H1 (cell line): ENCODE results near the gene CASD1. TPM values are rescaled to one million over a fixed set of nuclear protein-coding genes. Genes with fewer than 3 reads are reported as not detected.

Source experiments
- CTCF ChIA-PET: fragments of 300-600 bp; sonication (Branson Sonifier 250); formaldehyde crosslinking; loops from one replicate; lab custom pipeline; 2021; ENCODE audit not compliant: partially characterized antibody; lab: Charles Lee
- POLR2A ChIA-PET: fragments of 300-600 bp; sonication (Branson Sonifier 250); formaldehyde crosslinking; loops from one replicate; lab custom pipeline; 2021; ENCODE audit warnings: inconsistent platforms; ENCODE audit not compliant: partially characterized antibody; lab: Charles Lee
- DNase-seq, 2 experiments: peaks; one replicate each; pipeline versions ENCODE4 v3.0.0 to v3.0.0-alpha.2; 2010 to 2022; ENCODE audit warnings: low spot score in 2 of 2, low read depth in 1 of 2, mixed read lengths in 1 of 2
- FAIRE-seq: peaks from 2 replicates; lab custom pipeline; 2011; peaks lifted over from hg19 to GRCh38; lab: Jason Lieb, UNC
- H2AFZ ChIP-seq: 2 replicates; pipeline ENCODE4 v1.8.1; 2012; ENCODE audit warnings: low read length, inconsistent platforms
- H2AK5ac ChIP-seq: 2 replicates; pipeline ENCODE4 v1.6.1; 2013; ENCODE audit warnings: low read depth, low read length
- H2BK120ac ChIP-seq: replicated peaks from 2 replicates; pipeline ENCODE3; 2013; ENCODE audit warnings: low read depth, low read length, inconsistent platforms
- H2BK12ac ChIP-seq: 2 replicates; pipeline ENCODE4 v1.6.1; 2013; ENCODE audit warnings: low read depth, low read length
- H2BK15ac ChIP-seq: 2 replicates; pipeline ENCODE4 v1.6.1; 2013; ENCODE audit warnings: low read length
- H2BK20ac ChIP-seq: 2 replicates; pipeline ENCODE4 v1.6.1; 2013; ENCODE audit warnings: low read length
- H2BK5ac ChIP-seq: 2 replicates; pipeline ENCODE4 v1.6.1; 2013; ENCODE audit warnings: low read depth, low read length
- H3K14ac ChIP-seq: 2 replicates; pipeline ENCODE4 v1.6.1; 2013; ENCODE audit warnings: inconsistent platforms; ENCODE audit not compliant: insufficient read length
- H3K18ac ChIP-seq: 2 replicates; pipeline ENCODE4 v1.6.1; 2013; ENCODE audit warnings: low read length; ENCODE audit errors: extremely low read depth
- H3K23ac ChIP-seq: 2 replicates; pipeline ENCODE4 v1.6.1; 2013; ENCODE audit warnings: inconsistent platforms; ENCODE audit not compliant: insufficient read length
- H3K23me2 ChIP-seq: 2 replicates; pipeline ENCODE4 v1.6.1; 2013; ENCODE audit warnings: low read depth, low read length
- H3K27ac ChIP-seq: 2 replicates; pipeline ENCODE4 v1.6.1; 2011; ENCODE audit warnings: low read depth, low read length, inconsistent platforms
- H3K27me3 ChIP-seq, 4 experiments: replicated peaks in 1 of 4; 1 replicate in 1 of 4; 2 replicates in 3 of 4; pipeline versions ENCODE4 v1.6.1 to v1.8.1; 2011 to 2013; ENCODE audit warnings: low read length in 3 of 4, mild to moderate bottlenecking in 3 of 4, inconsistent platforms in 2 of 4, mixed read lengths in 2 of 4, moderate library complexity in 1 of 4; ENCODE audit not compliant: control insufficient read depth in 3 of 4, insufficient read depth in 3 of 4; ENCODE audit errors: extremely low read depth in 1 of 4
- H3K36me3 ChIP-seq, 4 experiments: 2 replicates each; pipeline versions ENCODE4 v1.6.1 to v1.8.1; 2011 to 2013; ENCODE audit warnings: mild to moderate bottlenecking in 4 of 4, low read length in 3 of 4, moderate library complexity in 2 of 4, control low read depth in 1 of 4, inconsistent platforms in 1 of 4; ENCODE audit not compliant: insufficient read depth in 4 of 4, control insufficient read depth in 2 of 4
- H3K4ac ChIP-seq: replicated peaks from 2 replicates; pipeline ENCODE3; 2013; ENCODE audit warnings: low read length, low read depth, mixed read lengths, inconsistent platforms; ENCODE audit not compliant: insufficient read length
- H3K4me1 ChIP-seq, 4 experiments: replicated peaks in 1 of 4; 1 replicate in 1 of 4; 2 replicates in 3 of 4; pipeline versions ENCODE4 v1.6.1 to v1.8.1; 2011 to 2013; ENCODE audit warnings: low read length in 3 of 4, inconsistent platforms in 2 of 4, mixed read lengths in 1 of 4; ENCODE audit not compliant: insufficient read depth in 4 of 4, control insufficient read depth in 3 of 4
- H3K4me2 ChIP-seq, 2 experiments: 2 replicates each; pipeline versions ENCODE4 v1.6.1 to v1.8.1; 2011 to 2013; ENCODE audit warnings: low read depth in 2 of 2, low read length in 2 of 2, control low read depth in 1 of 2, inconsistent platforms in 1 of 2, mild to moderate bottlenecking in 1 of 2; ENCODE audit not compliant: insufficient read depth in 1 of 2
- H3K4me3 ChIP-seq, 4 experiments: fragments of 200-600, 300-600 bp in 1 of 4; sonication (generic), shearing (Covaris generic), sonication (Bioruptor Twin) in 1 of 4; 2 replicates each; pipeline versions ENCODE4 v1.5.1 to v1.8.1; 2011 to 2016; ENCODE audit warnings: low read length in 4 of 4, low read depth in 3 of 4, control low read depth in 2 of 4, inconsistent platforms in 2 of 4, mild to moderate bottlenecking in 2 of 4, mixed read lengths in 1 of 4, moderate library complexity in 1 of 4; ENCODE audit not compliant: insufficient read depth in 2 of 4; ENCODE audit errors: extremely low read depth in 1 of 4
- H3K56ac ChIP-seq: replicated peaks from 2 replicates; pipeline ENCODE3; 2013; ENCODE audit warnings: low read depth, mild to moderate bottlenecking, mixed read lengths, low read length, inconsistent platforms; ENCODE audit not compliant: insufficient read length
- H3K79me1 ChIP-seq: 2 replicates; pipeline ENCODE4 v1.6.1; 2013; ENCODE audit warnings: low read depth, low read length, control low read depth
- H3K79me2 ChIP-seq, 2 experiments: 2 replicates each; pipeline versions ENCODE4 v1.6.1 to v1.8.1; 2012 to 2013; ENCODE audit warnings: low read length in 2 of 2, mild to moderate bottlenecking in 2 of 2, inconsistent platforms in 1 of 2; ENCODE audit not compliant: insufficient read depth in 2 of 2, control insufficient read depth in 1 of 2
- H3K9ac ChIP-seq, 4 experiments: replicated peaks in 1 of 4; 1 replicate in 1 of 4; 2 replicates in 3 of 4; pipeline versions ENCODE4 v1.6.1 to v1.8.1; 2011 to 2013; ENCODE audit warnings: low read depth in 3 of 4, low read length in 3 of 4, control low read depth in 2 of 4, mild to moderate bottlenecking in 2 of 4, moderate library complexity in 2 of 4, inconsistent platforms in 1 of 4; ENCODE audit errors: extremely low read depth in 1 of 4
- H3K9me3 ChIP-seq, 2 experiments: 2 replicates each; pipeline versions ENCODE4 v1.6.1 to v1.8.1; 2012 to 2013; ENCODE audit warnings: mild to moderate bottlenecking in 2 of 2, moderate library complexity in 2 of 2, control low read depth in 1 of 2, inconsistent platforms in 1 of 2, low read depth in 1 of 2, low read length in 1 of 2, mixed read lengths in 1 of 2; ENCODE audit not compliant: insufficient read depth in 2 of 2
- H4K20me1 ChIP-seq, 2 experiments: replicated peaks in 1 of 2; 2 replicates each; pipeline versions ENCODE3 to v1.8.1; 2011 to 2013; ENCODE audit warnings: inconsistent platforms in 2 of 2, low read length in 2 of 2, mild to moderate bottlenecking in 1 of 2; ENCODE audit not compliant: insufficient read depth in 2 of 2, control insufficient read depth in 1 of 2
- H4K5ac ChIP-seq: 2 replicates; pipeline ENCODE4 v1.6.1; 2013; ENCODE audit warnings: low read length, low read depth, mixed read lengths, inconsistent platforms; ENCODE audit not compliant: insufficient read length
- H4K8ac ChIP-seq: 2 replicates; pipeline ENCODE4 v1.8.0; 2013; ENCODE audit warnings: mild to moderate bottlenecking, moderate library complexity, low read length, inconsistent platforms; ENCODE audit not compliant: insufficient read depth; ENCODE audit errors: extremely low read depth
- H4K91ac ChIP-seq: replicated peaks from 2 replicates; pipeline ENCODE3; 2013; ENCODE audit warnings: low read length, mixed read lengths, inconsistent platforms; ENCODE audit not compliant: insufficient read length
- SP4 ChIP-seq: IDR thresholded peaks from 2 replicates; pipeline ENCODE4 v1.6.1; 2012; ENCODE audit warnings: low read length, inconsistent platforms
- polyA plus RNA-seq, 7 experiments: library from polyadenylated mRNA; depleted of rRNA in 3 of 7; stranded (reverse) in 5 of 7; unstranded in 2 of 7; fragments of >200 nt in 5 of 7; fragments of 200-250 nt in 2 of 7; gene quantifications; 1 replicate in 5 of 7; 2 replicates in 1 of 7; 4 replicates in 1 of 7; pipeline versions ENCODE4 v1.2.1 to v1.2.3, GENCODE V29; 2011 to 2013; ENCODE audit warnings: missing spikeins in 2 of 7, mixed read lengths in 2 of 7
- total RNA-seq: library from RNA; stranded (reverse); fragmentation: NEBNext Ultra II Directional; extraction: Animal tissue kit (Norgen Biotek cat#: 25700); gene quantifications from 2 replicates; pipeline ENCODE4 v1.2.1, GENCODE V29; 2021
- TF ChIP-seq, protein P1 (sequence below): IDR thresholded peaks from 2 replicates; pipeline ENCODE4 v1.6.1; 2011; ENCODE audit warnings: low read length, improper control_type of control experiment

CASD1 gene
- total and polyA plus RNA-seq, 2 of the 8 experiments (the other 6 are each of a cell fraction or from before 2014, with no cell fraction given): 14.2 to 18.8 TPM

GRCh38 chr7:94513565-94513860 lies 3.9 kb downstream of the CASD1 start:
- Histone ChIP-seq H2AK5ac (no peak overlapping the region), H3K27me3 (no peaks in the 10 kb centered on the region), H3K18ac (no peak overlapping the region), H3K4me3 (no peak overlapping the region), H3K79me2 (peaks cover 0 to 82% of the 10 kb centered on the region in 2 experiments; a peak in 3 of 4 replicates), H2BK15ac (no peak overlapping the region), H3K36me3 (peaks cover 0 to 3% (median 0%) of the 10 kb centered on the region in 4 experiments; a peak in 1 of 8 replicates), H2BK12ac (no peak overlapping the region), H4K20me1 (peaks cover 0 to 3% of the 10 kb centered on the region in 2 experiments), H3K27ac (no peak overlapping the region), H3K23ac (no peak overlapping the region), H2BK120ac (no peak overlapping the region), H3K4ac (no peak overlapping the region), H3K79me1 (no peaks in the 10 kb centered on the region), H4K91ac (no peak overlapping the region), H3K56ac (no peak overlapping the region), H3K4me1 (peaks cover 1 to 11% (median 6%) of the 10 kb centered on the region in 4 experiments), H3K9ac (no peak overlapping the region), H3K23me2 (peaks cover 5% of the 10 kb centered on the region; the same call in 1 of the 2 replicates), H4K8ac (no peak overlapping the region), H2AFZ (no peak overlapping the region), H3K4me2 (no peak overlapping the region), H3K9me3 (no peaks in the 10 kb centered on the region), H3K14ac (no peak overlapping the region), H4K5ac (no peak overlapping the region), H2BK5ac (no peak overlapping the region), H2BK20ac (no peak overlapping the region)
- DNase-seq (no peak), FAIRE-seq (no peak)
- ChIA-PET POLR2A (interaction anchor here (1.1 kb wide), 1 partner anchor 715 kb away, joined by 3 read pairs; no protein-coding TSS in a partner anchor), CTCF (interaction anchor here (1.1 to 1.4 kb wide), 2 partner anchors 11 to 16 kb away, joined by 3 to 4 read pairs; no protein-coding TSS in a partner anchor)
- TF ChIP-seq, protein P1, sequence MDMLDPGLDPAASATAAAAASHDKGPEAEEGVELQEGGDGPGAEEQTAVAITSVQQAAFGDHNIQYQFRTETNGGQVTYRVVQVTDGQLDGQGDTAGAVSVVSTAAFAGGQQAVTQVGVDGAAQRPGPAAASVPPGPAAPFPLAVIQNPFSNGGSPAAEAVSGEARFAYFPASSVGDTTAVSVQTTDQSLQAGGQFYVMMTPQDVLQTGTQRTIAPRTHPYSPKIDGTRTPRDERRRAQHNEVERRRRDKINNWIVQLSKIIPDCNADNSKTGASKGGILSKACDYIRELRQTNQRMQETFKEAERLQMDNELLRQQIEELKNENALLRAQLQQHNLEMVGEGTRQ: no peak
- no peak for TF ChIP-seq SP4
